HuH-7.5 (cell line): Measurements from ENCODE around the gene CLCF1.

Experiments used
- DNase-seq: peaks from one replicate; pipeline ENCODE4 v3.0.0; 2011; ENCODE audit warnings: low spot score

The CLCF1 gene

DNA sequence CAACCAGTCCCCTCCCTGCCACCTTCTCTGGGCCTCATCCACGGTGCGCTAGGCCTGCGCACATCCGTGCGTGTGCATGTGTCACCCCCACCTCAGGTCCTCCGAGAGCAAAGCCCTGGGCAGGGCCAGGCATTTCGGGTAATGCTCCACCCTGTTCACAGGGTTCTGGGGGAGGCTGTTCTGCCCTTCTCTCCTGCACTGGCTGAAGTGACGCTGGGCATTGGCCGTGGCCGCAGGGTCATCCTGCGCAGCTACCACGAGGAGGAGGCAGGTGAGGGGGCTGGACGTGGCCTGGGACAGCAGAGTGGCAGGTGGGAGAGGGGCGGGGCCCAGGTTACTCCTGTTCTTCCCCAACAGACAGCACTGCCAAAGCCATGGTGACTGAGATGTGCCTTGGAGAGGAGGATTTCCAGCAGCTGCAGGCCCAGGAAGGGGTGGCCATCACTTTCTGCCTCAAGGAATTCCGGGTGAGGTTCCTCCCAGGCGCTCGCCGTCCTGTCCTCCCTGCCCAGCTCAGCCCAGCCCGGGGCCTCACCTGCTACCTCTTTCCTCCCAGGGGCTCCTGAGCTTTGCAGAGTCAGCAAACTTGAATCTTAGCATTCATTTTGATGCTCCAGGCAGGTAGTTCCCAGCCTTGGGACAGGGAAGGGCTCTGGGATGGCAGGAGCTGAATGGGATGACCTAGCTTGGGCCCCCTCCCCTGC is 22.3 kb upstream of the CLCF1 start:
- no peak for DNase-seq

DNA sequence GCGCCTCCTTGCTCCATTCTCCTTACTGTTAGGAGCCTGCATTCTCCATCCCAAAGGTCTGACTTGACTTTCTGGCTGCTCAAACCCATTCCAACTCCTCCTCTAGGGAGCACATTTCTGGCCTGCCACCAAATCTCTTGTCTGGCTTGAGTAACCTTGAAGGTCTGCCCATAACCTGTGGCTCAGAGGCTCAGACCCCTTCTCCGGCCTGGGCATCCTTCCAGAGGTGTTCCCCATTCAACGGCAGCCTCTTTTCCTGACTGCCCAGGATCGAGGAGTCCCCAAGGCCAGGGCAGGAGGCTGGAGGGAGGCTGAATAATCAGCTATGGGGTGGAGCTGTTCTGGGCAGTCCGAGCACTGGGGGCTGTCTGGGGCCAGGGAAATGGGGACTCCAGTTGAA is 20.6 kb upstream of the CLCF1 start:
- DNase-seq: no peak

DNA sequence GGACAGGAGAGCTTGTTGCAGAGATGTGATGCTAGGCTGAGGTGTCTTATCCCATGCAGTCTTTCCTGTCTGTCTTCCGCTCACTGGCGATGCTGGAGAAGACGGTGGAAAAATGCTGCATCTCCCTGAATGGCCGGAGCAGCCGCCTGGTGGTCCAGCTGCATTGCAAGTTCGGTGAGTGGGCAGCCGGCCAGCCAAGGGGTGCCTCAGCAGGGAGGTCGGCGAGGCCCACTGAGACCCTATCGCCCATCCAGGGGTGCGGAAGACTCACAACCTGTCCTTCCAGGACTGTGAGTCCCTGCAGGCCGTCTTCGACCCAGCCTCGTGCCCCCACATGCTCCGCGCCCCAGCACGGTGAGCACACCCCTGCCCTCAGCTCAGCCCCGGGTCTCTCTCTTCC is 20.0 kb upstream of the CLCF1 start:
- no peak for DNase-seq

DNA sequence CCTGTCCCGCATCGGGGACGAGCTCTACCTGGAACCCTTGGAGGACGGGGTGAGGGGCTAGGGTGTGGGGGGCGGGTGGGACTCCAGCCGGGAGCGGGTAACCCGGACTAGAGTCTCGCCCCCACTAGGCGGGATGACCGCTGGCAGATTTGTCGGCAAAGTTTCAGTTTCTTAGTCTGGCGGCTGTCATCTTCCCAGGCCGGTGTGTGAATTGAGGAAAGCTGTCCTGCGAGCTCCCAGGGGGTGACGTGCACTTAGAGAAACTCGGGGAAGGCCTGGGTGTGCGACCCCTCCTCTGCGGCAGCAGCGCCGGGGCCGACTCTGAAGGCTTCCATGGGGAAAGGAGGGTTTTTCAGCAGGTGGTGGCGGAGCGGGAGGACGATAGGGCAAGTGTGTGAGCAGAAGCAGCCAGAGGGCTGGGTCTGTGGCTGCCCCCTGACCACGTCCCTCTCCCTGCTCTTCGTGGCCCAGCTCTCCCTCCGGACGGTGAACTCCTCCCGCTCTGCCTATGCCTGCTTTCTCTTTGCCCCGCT is 18.9 kb upstream of the CLCF1 start:
- no peak for DNase-seq

DNA sequence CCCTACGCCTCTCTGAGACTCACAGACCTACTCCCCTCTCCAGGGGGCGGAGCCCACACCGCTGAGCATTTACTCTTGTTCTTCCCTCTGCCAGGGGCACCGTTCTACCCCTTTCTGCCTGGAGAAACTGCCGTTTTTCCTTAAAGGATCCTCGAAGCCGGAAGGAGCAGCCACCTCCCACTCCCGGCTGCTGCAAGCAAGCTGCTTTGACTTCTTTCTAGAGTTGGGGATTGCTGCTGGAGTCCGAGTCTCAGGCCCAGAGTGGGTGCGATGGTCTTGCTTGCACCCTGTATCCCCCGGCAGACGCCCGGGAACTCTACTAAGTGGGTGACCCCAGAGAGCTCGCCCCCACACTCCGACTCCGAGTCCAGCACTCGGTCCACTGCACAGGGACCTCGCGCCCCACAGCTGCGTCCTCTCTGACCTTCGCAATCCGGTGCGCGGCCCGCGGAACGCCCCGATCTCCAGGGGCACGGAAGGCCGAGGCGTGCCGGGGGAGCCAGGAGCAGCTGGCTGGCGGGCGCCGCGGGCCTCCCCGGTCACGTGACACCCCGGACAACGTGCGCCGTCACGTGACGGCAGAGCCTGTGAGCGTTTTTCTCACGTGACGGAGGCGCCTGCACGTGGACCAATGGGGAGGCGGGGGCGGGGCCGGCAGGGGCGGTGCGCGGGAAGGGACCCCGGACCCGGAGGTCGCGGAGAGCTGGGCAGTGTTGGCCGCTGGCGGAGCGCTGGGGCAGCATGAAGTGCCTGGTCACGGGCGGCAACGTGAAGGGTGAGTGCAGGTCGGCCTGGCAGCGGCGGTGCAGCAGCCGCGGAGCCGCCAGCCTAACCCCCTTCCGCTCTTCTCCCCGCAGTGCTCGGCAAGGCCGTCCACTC is 18.1 kb upstream of the CLCF1 start, which contains the start of gene RAD9A:
RAD9A (plus strand) TSS at position 683 of the 879 bp plus-strand sequence; CDS start at position 742, 59 bp downstream.
- DNase-seq: peak; percentile 100

DNA sequence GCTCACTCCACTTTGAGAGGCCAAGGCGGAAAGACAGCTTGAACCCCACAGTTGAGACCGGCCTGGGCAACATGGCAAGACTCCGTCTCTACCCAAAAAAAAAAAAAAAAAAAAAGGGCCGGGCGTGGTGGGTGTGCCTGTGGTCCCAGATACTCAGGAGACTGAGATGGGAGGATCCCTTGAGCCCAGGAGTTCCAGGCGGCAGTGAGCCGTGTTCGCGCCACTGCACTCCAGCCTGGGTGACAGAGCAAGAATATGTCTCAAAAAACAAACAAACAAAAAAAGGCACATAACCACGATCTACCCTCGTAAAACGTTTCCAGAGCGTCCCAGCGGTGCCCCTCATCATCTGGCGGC is 17.5 kb upstream of the CLCF1 start:
- no peak for DNase-seq

DNA sequence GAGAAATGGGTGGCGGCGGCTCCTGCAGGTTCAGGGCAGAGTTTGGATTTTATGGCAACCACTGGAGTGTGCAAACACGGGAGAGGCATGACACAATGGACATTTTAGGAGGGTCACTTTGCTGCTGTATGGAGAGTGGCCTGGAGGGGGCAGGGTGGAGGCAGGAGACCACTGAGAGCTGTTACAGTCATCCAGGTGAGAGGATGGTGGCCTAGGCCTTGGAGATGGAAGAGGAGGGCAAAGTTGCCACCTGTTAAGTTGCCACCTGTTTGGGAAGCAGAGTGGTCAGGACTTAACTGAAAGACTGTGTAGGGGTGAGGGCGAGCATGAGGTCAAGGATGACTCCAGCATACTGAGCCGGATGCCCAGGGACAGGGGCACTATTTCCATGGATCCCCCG is 16.1 kb upstream of the CLCF1 start:
- DNase-seq: peak; percentile 99

DNA sequence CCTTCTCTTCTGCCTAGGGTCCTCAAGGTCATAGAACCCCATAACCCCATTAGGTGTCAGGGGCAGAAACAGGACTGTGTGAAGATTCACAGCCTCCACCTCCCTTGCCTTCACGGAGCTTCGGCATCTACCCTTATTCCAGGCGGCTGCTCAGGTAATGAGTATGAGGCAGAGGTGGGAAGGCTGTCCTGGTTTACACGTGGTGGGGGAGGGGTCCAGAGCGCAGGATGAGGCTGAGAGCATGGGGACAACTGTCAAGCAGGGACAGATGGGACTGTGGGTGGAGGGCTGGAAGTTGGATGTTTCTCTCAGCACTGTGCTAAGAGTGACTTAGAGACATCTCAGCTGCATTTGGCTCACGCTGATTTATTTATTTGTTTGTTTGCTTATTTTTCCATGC is 14.1 kb upstream of the CLCF1 start:
- DNase-seq: no peak

DNA sequence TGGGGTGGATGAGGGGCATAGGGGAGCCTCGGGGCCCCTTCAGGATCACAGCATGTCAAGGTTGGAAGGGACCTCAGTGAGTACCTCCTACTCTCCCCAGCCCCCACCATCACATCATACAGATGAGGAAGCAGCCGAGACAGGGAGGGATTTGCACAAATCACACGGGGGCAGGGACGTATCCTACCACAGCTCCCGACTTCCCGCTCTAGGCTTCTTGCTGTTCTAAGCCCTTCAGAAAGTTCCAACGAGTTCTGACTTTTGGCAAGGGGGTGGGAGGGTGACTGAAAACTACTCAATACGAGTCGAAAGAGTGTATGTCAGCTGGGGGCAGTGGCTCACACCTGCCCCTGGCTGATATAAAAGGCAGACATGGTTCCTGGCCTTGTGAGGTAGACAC is 13.7 kb upstream of the CLCF1 start:
- DNase-seq: no peak

DNA sequence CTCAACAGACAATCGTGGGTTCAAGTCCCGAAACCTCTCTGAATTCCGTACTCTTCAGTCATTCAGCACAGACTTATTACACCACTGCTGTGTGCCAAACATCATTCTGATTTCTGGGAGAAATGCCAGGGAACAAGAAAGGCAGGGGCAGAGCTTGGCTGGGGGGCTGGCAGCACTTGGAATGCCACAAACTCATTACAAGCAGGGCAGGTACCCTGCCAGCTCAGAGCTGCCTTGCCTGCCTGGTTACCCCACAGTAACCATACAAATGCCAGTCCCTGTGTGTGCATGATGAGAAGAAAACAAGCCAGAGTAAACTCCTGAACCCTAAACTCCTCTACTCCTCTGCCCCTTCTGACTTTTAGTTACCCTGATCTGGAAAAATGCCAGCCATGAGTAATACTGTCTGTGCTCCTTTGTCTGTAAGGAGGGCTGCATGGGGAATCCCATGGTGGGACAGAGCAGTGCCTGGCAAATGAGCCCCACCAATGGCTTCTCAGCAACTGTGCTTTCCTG is 11.5 kb upstream of the CLCF1 start:
- DNase-seq: no peak

DNA sequence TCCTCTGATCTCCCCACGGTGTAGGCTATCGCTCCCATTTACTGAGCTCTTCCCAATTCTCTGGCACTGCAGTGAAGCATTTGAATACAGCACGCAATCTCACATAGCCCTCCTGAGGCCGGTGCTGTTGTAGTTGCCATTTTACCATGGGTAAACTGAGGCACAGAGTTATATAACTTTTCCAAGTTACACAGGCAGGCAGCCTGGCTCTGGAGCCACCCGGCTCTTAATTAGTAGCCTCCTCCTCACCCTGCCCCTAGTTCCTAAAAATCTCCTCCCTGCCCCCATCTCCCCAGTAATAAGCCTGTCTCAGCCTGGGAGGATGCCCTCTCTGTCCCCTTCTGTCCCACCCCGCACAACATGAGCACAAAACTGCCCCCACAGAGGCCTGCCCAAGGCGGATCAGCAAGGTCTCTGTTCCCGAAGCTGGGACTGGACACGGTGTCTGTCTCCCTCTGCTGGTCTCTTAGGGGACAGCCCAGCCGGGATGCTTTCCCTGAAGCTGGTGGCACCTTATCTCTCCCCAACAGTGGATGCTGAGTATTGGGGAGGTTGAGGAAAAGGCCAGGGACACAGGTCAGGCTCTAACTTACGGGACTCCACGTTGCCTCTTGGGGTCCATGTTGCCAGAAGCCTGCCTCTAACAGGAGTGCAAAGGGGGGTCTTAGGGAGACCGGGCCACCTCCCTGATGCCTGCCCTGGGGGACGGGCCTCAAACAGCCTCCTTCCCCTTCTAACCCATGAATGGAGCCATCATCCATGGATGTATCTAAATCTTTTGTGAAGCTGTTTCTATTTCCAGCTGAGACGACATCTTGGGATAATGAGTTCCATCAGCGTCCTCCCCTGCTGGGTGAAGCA is 9.1 kb upstream of the CLCF1 start:
- peak; percentile 97 for DNase-seq

DNA sequence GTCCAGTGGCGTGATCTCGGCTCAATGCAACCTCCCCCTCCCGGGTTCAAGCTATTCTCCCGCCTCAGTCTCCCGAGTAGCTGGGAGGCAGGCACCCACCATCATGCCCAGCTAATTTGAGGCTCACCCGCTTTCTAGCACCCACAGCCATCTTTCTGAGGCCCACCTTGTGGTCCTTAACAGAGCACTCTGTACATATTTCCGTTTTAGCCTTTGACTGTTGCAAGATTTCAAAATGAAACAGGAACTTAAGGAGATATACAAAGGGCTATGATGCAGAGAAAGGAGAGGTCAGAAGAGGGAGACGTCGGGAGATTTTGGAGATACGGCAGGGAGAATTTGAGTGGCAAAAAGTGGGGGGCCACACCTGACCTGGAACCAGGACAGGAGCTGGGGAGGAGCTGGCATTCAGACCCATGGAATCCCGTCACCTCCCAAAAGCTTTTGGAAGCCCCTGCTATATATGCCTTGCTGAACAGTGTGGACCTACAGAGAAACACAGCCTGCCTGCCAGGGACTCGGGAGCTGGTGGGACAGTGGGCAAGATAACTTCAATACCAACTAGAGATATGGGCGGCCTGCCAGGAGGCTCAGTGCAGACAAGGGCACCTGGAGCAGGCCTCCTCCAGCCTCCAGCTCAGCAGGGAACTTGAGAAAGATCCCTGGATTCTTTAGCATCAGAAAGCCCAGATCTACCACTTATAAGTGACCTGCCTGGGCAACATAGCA is 8.0 kb upstream of the CLCF1 start:
- DNase-seq: no peak

DNA sequence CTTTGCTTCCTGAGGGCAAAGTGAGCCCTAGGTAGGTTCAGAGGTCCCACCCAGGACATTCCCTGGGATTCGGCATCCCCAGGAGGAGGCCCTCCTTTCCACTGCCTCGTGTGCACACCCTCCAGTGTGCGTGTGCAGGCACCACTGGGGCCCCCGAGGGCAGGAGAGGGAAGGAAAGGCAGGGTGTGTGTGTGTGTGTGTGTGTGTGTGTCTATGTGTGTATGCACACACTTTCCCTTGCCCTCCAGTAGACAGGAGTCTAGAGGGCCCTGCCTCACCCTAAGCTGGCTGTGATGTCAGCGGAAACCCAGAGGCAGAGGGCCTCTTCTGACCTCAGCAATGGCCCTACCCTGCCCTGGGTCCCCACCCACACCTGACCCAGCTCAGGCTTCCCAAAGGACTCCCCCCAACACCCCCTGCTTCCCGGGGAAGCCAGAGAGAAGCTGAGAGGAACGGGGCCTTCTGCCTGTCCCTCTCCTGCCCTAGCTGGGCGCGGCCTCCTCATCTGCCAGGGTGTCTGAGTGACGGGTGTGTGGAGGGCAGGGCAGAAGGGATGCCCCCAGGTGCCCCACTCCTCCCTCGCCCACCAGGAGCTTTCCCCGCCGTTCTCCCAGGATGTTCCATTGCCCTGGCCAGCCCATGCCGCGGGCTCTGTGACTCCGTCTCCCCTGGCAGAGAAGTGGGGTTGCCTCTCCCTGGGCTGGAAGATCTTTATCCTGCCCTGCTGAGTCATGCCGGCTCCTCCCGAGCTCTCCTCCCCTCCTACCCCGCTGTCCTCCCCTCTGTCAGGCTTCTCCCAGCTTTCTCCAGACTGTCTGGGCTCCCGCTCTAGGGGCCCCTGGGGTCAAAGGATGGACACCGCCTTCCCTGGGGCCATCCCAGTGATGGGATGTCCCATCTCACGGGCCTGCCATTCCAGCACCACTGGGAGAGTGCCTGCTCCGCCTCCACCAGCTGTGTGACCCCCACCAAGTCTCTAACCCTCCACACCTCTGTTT is 6.0 kb upstream of the CLCF1 start:
- DNase-seq: no peak

DNA sequence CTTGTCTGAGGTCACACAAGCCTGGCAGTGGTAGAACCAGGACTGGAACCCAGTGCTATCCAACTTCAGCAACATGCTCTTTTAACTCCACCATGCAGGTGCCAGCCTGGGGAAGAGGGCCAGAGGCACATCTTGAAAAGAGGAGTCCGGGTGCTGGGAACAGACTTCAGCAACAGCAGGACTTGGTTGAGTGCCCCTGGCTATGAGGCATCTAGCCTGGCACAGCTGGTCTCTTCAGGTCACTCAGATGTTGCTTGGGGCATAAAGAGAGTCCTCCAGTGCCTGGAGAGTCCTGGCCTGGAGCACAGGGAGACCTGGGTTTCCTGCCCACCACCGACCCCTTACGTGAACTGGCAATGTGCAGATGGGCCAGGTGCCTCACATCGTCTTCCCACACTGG is 5.1 kb upstream of the CLCF1 start:
- DNase-seq: no peak

DNA sequence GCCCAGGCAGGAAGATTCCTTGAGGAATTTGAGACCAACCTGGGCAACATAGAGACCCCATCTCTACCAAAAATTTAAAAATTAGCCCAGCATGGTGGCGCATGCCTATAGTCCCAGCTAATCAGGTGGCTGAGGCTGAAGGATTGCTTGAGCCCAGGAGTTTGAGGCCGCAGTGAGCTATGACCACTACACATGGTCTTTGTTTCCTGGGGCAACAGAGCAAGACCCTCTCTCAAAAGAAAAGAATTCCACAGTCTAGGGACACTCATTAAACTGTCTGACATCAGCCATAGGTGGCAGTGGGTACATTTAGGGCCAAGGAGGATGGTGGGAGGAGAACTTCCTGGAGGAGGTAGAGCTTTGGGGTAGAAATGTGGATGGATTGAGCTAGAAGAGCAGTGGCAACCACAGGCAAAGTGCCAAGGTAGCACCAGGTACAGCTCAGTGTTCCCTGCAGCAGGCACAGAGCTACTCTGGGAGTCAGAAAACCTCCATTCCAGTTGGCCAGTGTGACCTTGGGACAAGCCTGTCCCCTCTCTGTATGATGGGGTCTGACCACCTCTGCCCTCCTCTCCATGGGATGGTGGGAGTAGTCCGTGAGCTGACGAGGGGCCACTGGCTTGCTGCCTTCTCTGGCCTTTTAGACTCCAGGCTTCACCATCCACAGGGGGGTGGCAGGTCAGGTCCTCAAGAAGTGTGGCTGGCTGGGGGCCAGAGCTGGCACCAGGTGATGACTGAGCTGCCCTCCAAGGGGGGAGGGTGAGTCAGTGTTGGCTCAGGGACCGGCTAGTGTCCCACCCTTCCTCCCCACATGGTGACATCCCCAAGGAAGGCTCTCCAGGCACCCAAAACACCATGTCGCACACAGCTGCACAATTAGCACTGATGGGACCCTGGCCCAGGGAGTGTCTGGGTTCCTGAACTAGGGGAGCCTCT is 3.7 kb upstream of the CLCF1 start:
- DNase-seq: no peak

DNA sequence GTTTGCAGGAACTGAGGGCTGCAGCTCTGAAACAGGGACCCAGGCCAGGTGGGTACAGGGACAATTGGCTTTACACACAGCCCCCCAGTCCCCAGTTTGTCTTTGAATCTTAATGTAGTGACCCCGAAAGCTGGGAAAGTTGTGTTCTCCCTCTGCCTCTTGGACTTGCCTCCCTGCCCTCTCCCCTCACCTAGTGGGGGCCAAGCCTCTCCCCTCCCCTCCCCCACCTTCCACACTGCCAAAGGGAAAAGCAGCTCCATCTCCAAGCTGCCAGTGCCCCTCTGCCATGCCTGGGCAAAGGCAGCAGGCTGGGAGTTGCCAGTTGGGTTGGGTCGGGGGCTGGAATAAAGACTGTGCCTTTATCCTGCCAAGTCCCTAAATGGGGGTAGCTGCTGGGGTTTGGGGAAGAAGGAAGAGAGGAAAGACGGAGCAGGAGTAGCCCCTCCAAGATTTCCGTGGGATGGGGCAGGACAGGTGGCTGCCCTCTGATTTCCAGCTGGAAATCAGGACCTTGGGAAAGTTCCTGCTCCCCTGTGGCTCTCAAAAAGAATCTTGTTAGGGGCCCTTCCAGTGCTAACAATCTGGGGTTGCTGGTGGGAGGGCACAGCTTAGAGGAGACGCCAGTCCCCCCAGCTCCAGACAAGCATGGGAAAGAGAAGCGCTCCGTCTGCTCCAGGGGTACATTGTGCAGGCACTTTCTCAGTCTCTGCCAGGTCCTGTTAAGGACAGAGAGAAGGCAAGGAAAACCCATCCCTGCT is 2.8 kb upstream of the CLCF1 start:
- DNase-seq: no peak

DNA sequence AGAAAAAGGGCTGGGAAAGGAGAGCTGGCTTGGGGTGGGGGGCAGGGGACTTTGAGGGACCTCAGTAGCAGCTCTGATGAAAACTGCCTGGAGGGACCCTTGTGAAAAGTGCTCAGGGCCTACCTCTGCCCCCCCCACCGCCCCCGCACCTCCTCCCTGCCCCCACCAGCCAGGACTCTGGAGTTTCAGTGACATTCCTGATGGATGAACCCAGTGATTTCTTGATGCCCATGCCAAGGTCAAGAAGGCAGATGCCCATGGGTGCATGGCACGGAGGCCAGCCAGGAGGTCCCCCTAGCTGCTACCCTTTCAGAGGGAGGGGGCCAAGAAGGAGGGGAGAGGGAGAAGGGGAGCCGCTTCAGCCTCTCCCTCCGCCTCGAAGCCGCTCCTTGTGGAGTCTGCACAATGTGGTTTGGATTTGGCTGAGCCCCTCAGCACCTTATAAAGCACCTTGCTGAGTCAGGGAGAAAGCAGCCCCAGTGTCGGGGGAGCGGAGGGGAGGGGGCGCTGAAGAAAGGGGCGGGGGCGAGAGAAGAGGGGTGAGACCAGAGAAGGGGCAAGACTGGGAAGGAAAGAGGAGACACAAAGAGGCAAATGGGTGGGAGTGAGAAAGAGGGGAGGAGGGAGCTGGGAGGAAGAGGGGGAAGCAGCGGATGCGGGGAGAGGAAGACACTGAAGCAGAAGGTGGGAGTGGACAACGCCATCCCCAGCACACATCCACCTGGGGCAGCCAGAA is 2.1 kb upstream of the CLCF1 start:
- DNase-seq: no peak
